ENCODE data around the gene SPTLC2. TPM values are rescaled to one million over a fixed set of nuclear protein-coding genes. Genes with fewer than 3 reads are reported as not detected.
"Not testable (repeated sequence)": the region's sequence is repeated elsewhere in the genome, so short reads cannot be mapped to it uniquely, and the experiment has no call there.

SPTLC2 gene
- total RNA-seq, 2 donors from 2014 or later, result 22.6 to 25.3 TPM

- Histone ChIP-seq H3K4me1 (ENCODE audit: control insufficient read depth in 1 of 2, low read depth in 2 of 2) (peaks cover 5 to 11% of the 10 kb centered on the region in 2 donors), H3K27me3 (replicated peaks; ENCODE audit: insufficient read depth) (no peaks in the 10 kb centered on the region), H3K9me3 (no peaks in the 10 kb centered on the region), H3K36me3 (no peaks in the 10 kb centered on the region), H3K4me3 (no peak overlapping the region), H3K27ac (no peak overlapping the region)
- ATAC-seq (ENCODE audit: insufficient number of reproducible peaks, low FRiP score, low read depth) (no peak), DNase-seq (ENCODE audit: low spot score) (no peak)
- TF ChIP-seq, protein P1, sequence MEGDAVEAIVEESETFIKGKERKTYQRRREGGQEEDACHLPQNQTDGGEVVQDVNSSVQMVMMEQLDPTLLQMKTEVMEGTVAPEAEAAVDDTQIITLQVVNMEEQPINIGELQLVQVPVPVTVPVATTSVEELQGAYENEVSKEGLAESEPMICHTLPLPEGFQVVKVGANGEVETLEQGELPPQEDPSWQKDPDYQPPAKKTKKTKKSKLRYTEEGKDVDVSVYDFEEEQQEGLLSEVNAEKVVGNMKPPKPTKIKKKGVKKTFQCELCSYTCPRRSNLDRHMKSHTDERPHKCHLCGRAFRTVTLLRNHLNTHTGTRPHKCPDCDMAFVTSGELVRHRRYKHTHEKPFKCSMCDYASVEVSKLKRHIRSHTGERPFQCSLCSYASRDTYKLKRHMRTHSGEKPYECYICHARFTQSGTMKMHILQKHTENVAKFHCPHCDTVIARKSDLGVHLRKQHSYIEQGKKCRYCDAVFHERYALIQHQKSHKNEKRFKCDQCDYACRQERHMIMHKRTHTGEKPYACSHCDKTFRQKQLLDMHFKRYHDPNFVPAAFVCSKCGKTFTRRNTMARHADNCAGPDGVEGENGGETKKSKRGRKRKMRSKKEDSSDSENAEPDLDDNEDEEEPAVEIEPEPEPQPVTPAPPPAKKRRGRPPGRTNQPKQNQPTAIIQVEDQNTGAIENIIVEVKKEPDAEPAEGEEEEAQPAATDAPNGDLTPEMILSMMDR (IDR thresholded peaks at IDR 0.05), result no peak
Observed at GRCh38 chr14:77529213-77529612, 87.2 kb downstream of the SPTLC2 start.

DNA sequence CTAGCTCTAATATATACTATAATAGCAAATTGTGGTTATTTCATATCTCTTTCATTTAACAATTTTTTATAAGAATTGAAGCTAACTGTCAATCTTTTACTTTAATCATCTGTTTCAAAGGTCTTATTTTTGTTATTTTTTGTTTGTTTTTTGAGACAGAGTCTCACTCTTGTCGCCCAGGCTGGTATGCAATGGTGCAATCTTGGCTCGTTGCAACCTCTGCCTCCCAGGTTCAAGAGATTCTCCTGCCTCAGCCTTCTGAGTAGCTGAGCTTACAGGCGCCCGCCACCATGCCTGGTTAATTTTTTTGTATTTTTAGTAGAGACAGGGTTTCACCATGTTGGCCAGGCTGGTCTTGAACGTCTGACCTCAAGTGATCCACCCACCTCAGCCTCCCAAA lies 87.7 kb downstream of the SPTLC2 start:
- H3K27ac ChIP-seq; DNase-seq (ENCODE audit: low spot score); H3K36me3 ChIP-seq; ATAC-seq (ENCODE audit: insufficient number of reproducible peaks, low FRiP score, low read depth); H3K9me3 ChIP-seq; H3K4me3 ChIP-seq; H3K27me3 ChIP-seq (replicated peaks; ENCODE audit: insufficient read depth): not testable (repeated sequence)
- peaks cover 5 to 11% of the 10 kb centered on the region in 2 donors for H3K4me1 ChIP-seq (ENCODE audit: control insufficient read depth in 1 of 2, low read depth in 2 of 2)

DNA sequence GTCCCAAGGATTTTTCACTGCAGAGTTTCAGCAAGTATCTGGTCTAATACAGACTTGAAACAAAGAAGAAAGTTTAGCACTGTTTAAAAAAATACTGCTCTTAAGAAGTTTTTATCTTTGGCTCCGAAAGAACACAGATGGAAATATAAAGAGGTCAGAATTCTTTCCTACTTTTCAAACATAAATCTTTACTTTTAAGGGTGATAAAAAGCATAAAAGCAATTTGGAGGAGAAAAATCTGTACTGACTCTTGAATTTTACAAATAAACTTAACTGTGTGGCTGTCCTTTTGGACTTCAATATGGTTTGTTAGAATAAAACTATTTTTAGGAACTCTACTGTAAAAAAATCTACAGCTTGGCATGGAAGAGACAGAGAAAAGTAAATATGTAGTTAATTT lies 90.2 kb downstream of the SPTLC2 start:
- peaks cover 3% of the 10 kb centered on the region for H3K36me3 ChIP-seq
- no peak for ATAC-seq (ENCODE audit: insufficient number of reproducible peaks, low FRiP score, low read depth)
- H3K4me1 ChIP-seq (ENCODE audit: control insufficient read depth in 1 of 2, low read depth in 2 of 2), result peaks cover 5 to 11% of the 10 kb centered on the region in 2 donors
- H3K4me3 ChIP-seq, result no peak overlapping the region
- no peaks in the 10 kb centered on the region for H3K9me3 ChIP-seq
- TF ChIP-seq, protein P1 (IDR thresholded peaks at IDR 0.05), result no peak
- no peak for DNase-seq (ENCODE audit: low spot score)
- H3K27me3 ChIP-seq (replicated peaks; ENCODE audit: insufficient read depth), result no peaks in the 10 kb centered on the region
- H3K27ac ChIP-seq, result no peak overlapping the region

- no peak for ATAC-seq (ENCODE audit: insufficient number of reproducible peaks, low FRiP score, low read depth)
- H3K9me3 ChIP-seq, result no peaks in the 10 kb centered on the region
- TF ChIP-seq, protein P1 (IDR thresholded peaks at IDR 0.05), result no peak
- no peak overlapping the region for H3K4me3 ChIP-seq
- no peak overlapping the region for H3K27ac ChIP-seq
- H3K4me1 ChIP-seq (ENCODE audit: control insufficient read depth in 1 of 2, low read depth in 2 of 2), result peaks cover 5 to 11% of the 10 kb centered on the region in 2 donors
- peaks cover 11% of the 10 kb centered on the region for H3K36me3 ChIP-seq
- DNase-seq (ENCODE audit: low spot score), result no peak
- no peaks in the 10 kb centered on the region for H3K27me3 ChIP-seq (replicated peaks; ENCODE audit: insufficient read depth)
Observed at GRCh38 chr14:77524536-77524935, 91.9 kb downstream of the SPTLC2 start.

DNA sequence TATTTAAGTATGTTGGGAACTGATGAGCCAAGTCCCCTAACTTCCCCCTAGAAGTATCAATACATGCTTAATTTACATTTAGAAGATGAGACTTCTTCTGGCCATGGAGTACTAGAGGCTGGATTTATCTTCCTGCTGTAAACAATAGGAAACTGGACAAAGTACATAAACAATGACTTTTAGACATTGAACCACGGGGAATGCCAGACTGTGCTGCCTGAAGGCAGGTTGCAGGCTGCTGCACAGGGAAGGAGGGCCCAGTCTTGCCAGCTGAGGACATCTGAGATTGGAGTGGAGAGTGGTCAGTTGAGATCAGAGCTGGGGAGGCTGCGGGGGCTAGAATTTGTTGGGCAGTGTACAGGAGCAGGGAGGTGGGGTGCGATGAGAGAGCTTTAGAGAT lies 93.3 kb downstream of the SPTLC2 start:
- Histone ChIP-seq H3K9me3 (no peaks in the 10 kb centered on the region), H3K36me3 (peaks cover 19% of the 10 kb centered on the region), H3K4me1 (ENCODE audit: control insufficient read depth in 1 of 2, low read depth in 2 of 2) (peaks cover 5 to 11% of the 10 kb centered on the region in 2 donors), H3K4me3 (no peak overlapping the region), H3K27me3 (replicated peaks; ENCODE audit: insufficient read depth) (no peaks in the 10 kb centered on the region), H3K27ac (no peak overlapping the region)
- no peak for ATAC-seq (ENCODE audit: insufficient number of reproducible peaks, low FRiP score, low read depth)
- DNase-seq (ENCODE audit: low spot score), result no peak
- TF ChIP-seq, protein P1 (IDR thresholded peaks at IDR 0.05), result no peak

GRCh38 chr14:77520555-77520954 lies 95.9 kb downstream of the SPTLC2 start:
- Histone ChIP-seq H3K4me3 (no peak overlapping the region), H3K27ac (no peak overlapping the region), H3K9me3 (no peaks in the 10 kb centered on the region), H3K4me1 (ENCODE audit: control insufficient read depth in 1 of 2, low read depth in 2 of 2) (no peaks in the 10 kb centered on the region), H3K27me3 (replicated peaks; ENCODE audit: insufficient read depth) (no peaks in the 10 kb centered on the region), H3K36me3 (peaks cover 22% of the 10 kb centered on the region)
- TF ChIP-seq, protein P1 (IDR thresholded peaks at IDR 0.05), result no peak
- no peak for ATAC-seq (ENCODE audit: insufficient number of reproducible peaks, low FRiP score, low read depth)
- no peak for DNase-seq (ENCODE audit: low spot score)
